Left kidney (tissue), 1 donor: ENCODE measurements around the gene KRTAP19-2. TPM values are rescaled to one million over a fixed set of nuclear protein-coding genes. Genes with fewer than 3 reads are reported as not detected.

Experiments
- polyA plus RNA-seq: library from polyadenylated mRNA; unstranded; fragments of 120-200 nt; gene quantifications from one replicate; pipeline ENCODE4 v1.2.1, GENCODE V29; 2013; ENCODE audit not compliant: insufficient read length

Gene KRTAP19-2
- polyA plus RNA-seq, 1 donor = not detected

Other genes with a start within 250 kb of the KRTAP19-2 start
- gene KRTAP24-1, start 204.5 kb downstream of the KRTAP19-2 start, polyA plus RNA-seq = not detected
- gene KRTAP25-1, start 197.9 kb downstream of the KRTAP19-2 start, polyA plus RNA-seq = not detected
- not detected for gene KRTAP26-1, start 167.1 kb downstream of the KRTAP19-2 start, polyA plus RNA-seq
- gene KRTAP27-1, start 149.7 kb downstream of the KRTAP19-2 start, polyA plus RNA-seq = not detected
- not detected for gene KRTAP23-1, start 138.8 kb downstream of the KRTAP19-2 start, polyA plus RNA-seq
- gene KRTAP13-2, start 115.2 kb downstream of the KRTAP19-2 start, polyA plus RNA-seq = not detected
- gene KRTAP13-1, start 91.4 kb downstream of the KRTAP19-2 start, polyA plus RNA-seq = not detected
- gene KRTAP13-3, start 61.5 kb downstream of the KRTAP19-2 start, polyA plus RNA-seq = not detected
- gene KRTAP13-4, start 57.2 kb downstream of the KRTAP19-2 start, polyA plus RNA-seq = not detected
- gene KRTAP15-1, start 47.2 kb downstream of the KRTAP19-2 start, polyA plus RNA-seq = not detected
- gene KRTAP19-1, start 7.1 kb downstream of the KRTAP19-2 start, polyA plus RNA-seq = not detected
- not detected for gene KRTAP19-3, start 4.6 kb upstream of the KRTAP19-2 start, polyA plus RNA-seq
- gene KRTAP19-4, start 9.7 kb upstream of the KRTAP19-2 start, polyA plus RNA-seq = not detected
- gene KRTAP19-5, start 14.7 kb upstream of the KRTAP19-2 start, polyA plus RNA-seq = not detected
- gene KRTAP19-6, start 54.4 kb upstream of the KRTAP19-2 start, polyA plus RNA-seq = not detected
- gene KRTAP19-7, start 73.9 kb upstream of the KRTAP19-2 start, polyA plus RNA-seq = not detected
- gene KRTAP22-2, start 103.0 kb upstream of the KRTAP19-2 start, polyA plus RNA-seq = not detected
- not detected for gene KRTAP6-3, start 105.0 kb upstream of the KRTAP19-2 start, polyA plus RNA-seq
- gene KRTAP6-2, start 111.5 kb upstream of the KRTAP19-2 start, polyA plus RNA-seq = not detected
- gene KRTAP22-1, start 113.7 kb upstream of the KRTAP19-2 start, polyA plus RNA-seq = not detected
- gene KRTAP6-1, start 126.5 kb upstream of the KRTAP19-2 start, polyA plus RNA-seq = not detected
- gene KRTAP20-1, start 129.0 kb upstream of the KRTAP19-2 start, polyA plus RNA-seq = not detected
- gene KRTAP20-4, start 133.2 kb upstream of the KRTAP19-2 start, polyA plus RNA-seq = not detected
- gene KRTAP20-2, start 147.8 kb upstream of the KRTAP19-2 start, polyA plus RNA-seq = not detected
- gene KRTAP20-3, start 155.4 kb upstream of the KRTAP19-2 start, polyA plus RNA-seq = not detected
- not detected for gene KRTAP21-3, start 231.3 kb upstream of the KRTAP19-2 start, polyA plus RNA-seq